ENCODE data around the gene CTAGE15.
A peak's percentile ranks its signal among the peaks of the same experiment; 100 is the strongest.
"Not testable (repeated sequence)": the region's sequence is repeated elsewhere in the genome, so short reads cannot be mapped to it uniquely, and the experiment has no call there.

The CTAGE15 gene

GRCh38 chr7:143571501-143571900, at the start of gene CTAGE15:
TSS of gene CTAGE15 (plus strand) at chr7:143571801. CDS start at chr7:143571818, 17 bp downstream.
- not testable (repeated sequence) for DNase-seq (ENCODE audit: low read depth)

GRCh38 chr7:143522309-143522916, 49.2 kb upstream of the CTAGE15 start:
- not testable (repeated sequence) for DNase-seq (ENCODE audit: low read depth)

GRCh38 chr7:143531169-143531926, 40.3 kb upstream of the CTAGE15 start:
- not testable (repeated sequence) for DNase-seq (ENCODE audit: low read depth)

GRCh38 chr7:143531932-143532331, 39.7 kb upstream of the CTAGE15 start:
- DNase-seq (ENCODE audit: low read depth) = not testable (repeated sequence)

GRCh38 chr7:143533213-143533839, 38.3 kb upstream of the CTAGE15 start:
- DNase-seq (ENCODE audit: low read depth) = not testable (repeated sequence)

GRCh38 chr7:143536443-143536842, 35.2 kb upstream of the CTAGE15 start:
- DNase-seq (ENCODE audit: low read depth) = not testable (repeated sequence)

GRCh38 chr7:143543288-143544038, 28.1 kb upstream of the CTAGE15 start:
- DNase-seq (ENCODE audit: low read depth) = not testable (repeated sequence)

- DNase-seq (ENCODE audit: low read depth) = not testable (repeated sequence)
Measured at GRCh38 chr7:143555968-143556367, 15.6 kb upstream of the CTAGE15 start.

- DNase-seq (ENCODE audit: low read depth) = not testable (repeated sequence)
Measured at GRCh38 chr7:143563306-143563705, 8.3 kb upstream of the CTAGE15 start.

- not testable (repeated sequence) for DNase-seq (ENCODE audit: low read depth)
Measured at GRCh38 chr7:143566001-143566400, 5.6 kb upstream of the CTAGE15 start.

- not testable (repeated sequence) for DNase-seq (ENCODE audit: low read depth)
Measured at GRCh38 chr7:143588183-143588582, 16.6 kb downstream of the CTAGE15 start.

- DNase-seq (ENCODE audit: low read depth) = not testable (repeated sequence)
Measured at GRCh38 chr7:143589897-143590296, 18.3 kb downstream of the CTAGE15 start.

GRCh38 chr7:143598086-143598485, 26.5 kb downstream of the CTAGE15 start:
- not testable (repeated sequence) for DNase-seq (ENCODE audit: low read depth)

- not testable (repeated sequence) for DNase-seq (ENCODE audit: low read depth)
Measured at GRCh38 chr7:143603549-143603948, 31.9 kb downstream of the CTAGE15 start.

GRCh38 chr7:143606088-143606487, 34.5 kb downstream of the CTAGE15 start:
- DNase-seq (ENCODE audit: low read depth) = not testable (repeated sequence)

GRCh38 chr7:143615545-143615944, 43.9 kb downstream of the CTAGE15 start:
- DNase-seq (ENCODE audit: low read depth) = not testable (repeated sequence)

GRCh38 chr7:143617204-143617603, 45.6 kb downstream of the CTAGE15 start:
- DNase-seq (ENCODE audit: low read depth) = not testable (repeated sequence)

- DNase-seq (ENCODE audit: low read depth) = not testable (repeated sequence)
Measured at GRCh38 chr7:143620058-143620457, 48.5 kb downstream of the CTAGE15 start.

GRCh38 chr7:143620646-143621045, 49.0 kb downstream of the CTAGE15 start, which contains the start of gene TCAF2:
TSS of gene TCAF2 (plus strand) at chr7:143620974.
- peak; percentile 38 for DNase-seq (ENCODE audit: low read depth)

- DNase-seq (ENCODE audit: low read depth) = not testable (repeated sequence)
Measured at GRCh38 chr7:143621175-143621574, 49.6 kb downstream of the CTAGE15 start.

- not testable (repeated sequence) for DNase-seq (ENCODE audit: low read depth)
Measured at GRCh38 chr7:143622130-143622529, 50.5 kb downstream of the CTAGE15 start.
